ENCODE measurements around the gene CCDC6. TPM values are rescaled to one million over a fixed set of nuclear protein-coding genes. Genes with fewer than 3 reads are reported as not detected.

Gene CCDC6
- total RNA-seq, 1 experiment from 2014 or later, result 54.9 TPM

DNA sequence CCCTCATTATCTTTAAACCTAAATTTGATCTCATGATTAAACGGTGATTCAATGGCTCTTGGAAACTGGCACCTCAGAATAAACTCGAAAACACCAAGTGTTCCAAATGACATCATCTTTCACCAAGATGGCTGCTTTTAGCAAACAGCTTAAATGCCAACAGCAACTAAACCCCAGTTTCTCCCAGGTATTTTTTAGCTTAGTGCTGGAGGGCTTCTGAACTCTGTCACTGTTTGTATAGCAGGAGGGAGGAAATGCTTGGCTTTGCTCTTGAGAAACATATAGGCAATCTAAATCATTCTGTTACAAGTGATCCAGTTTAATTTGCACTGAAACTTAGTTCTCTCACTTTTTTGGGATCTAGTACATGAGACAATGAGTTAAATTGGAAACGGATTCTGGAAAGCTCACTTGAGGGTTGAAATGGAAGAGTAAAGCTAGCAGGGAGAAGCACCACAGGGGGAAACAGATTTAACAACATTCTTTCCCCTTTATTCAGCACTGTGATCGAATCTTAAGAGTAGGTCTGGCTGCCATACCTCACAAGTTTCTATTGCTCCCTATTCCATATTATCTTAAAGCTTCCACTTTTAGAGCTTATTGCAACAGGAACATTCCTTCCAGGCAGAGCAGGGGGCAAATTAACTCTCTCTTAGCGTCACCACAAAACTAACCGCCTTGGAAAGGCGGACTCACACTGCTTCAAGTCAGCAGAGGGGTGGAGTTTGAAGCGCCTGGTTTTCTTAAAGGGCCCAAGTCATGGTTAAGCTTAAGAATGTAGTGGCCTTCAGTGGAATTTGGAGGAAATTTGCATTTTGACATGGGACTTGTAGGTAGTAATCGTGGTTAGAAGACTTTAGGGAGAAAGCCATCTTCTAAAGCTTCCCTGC, 1.8 kb upstream of the CCDC6 start:
- BruUV-seq (replicated peaks), result TSS peak; percentile 30
- Histone ChIP-seq H4K20me1 (ENCODE audit: insufficient read depth) (peaks cover 5% of the 10 kb centered on the region; the same call in 1 of the 2 replicates), H3K4me1 (ENCODE audit: control insufficient read depth in 1 of 2, insufficient read depth in 2 of 2, low read length in 2 of 2) (peaks cover 16 to 33% of the 10 kb centered on the region in 2 experiments), H3K4me3 (replicated peaks in 1 of 2; ENCODE audit: low read depth in 1 of 2, low read length in 2 of 2) (peak overlapping the region; percentile 93 to 95), H2AFZ (ENCODE audit: low read depth, low read length, poor library complexity, severe bottlenecking) (peak overlapping the region; percentile 64), H3K9ac (ENCODE audit: low read length) (peak overlapping the region; percentile 91), H3K4me2 (ENCODE audit: low read length) (peak overlapping the region; percentile 84), H3K9me3 (ENCODE audit: control insufficient read depth in 1 of 2, insufficient read depth in 1 of 2, low read depth in 1 of 2, low read length in 2 of 2) (no peaks in the 10 kb centered on the region), H3K27me3 (ENCODE audit: insufficient read depth, low read length) (no peaks in the 10 kb centered on the region), H3K27ac (ENCODE audit: low read depth, low read length) (peak overlapping the region; percentile 66), H3K9me2 (ENCODE audit: insufficient read depth) (no peaks in the 10 kb centered on the region), H3K36me3 (ENCODE audit: control insufficient read depth in 1 of 2, insufficient read depth in 2 of 2, low read length in 2 of 2) (no peaks in the 10 kb centered on the region), H3K79me2 (ENCODE audit: insufficient read depth, low read length) (peaks cover 30% of the 10 kb centered on the region)
- intact Hi-C loops (cut with micrococcal nuclease), result loop anchor here (5.0 kb wide), 1 partner anchor 59 kb away; no protein-coding TSS in a partner anchor
- ChIA-PET POLR2A (interaction anchor here (1.0 kb wide), 1 partner anchor 9 kb away, joined by 3 read pairs; no protein-coding TSS in a partner anchor), RAD21 (ENCODE audit: low non-redundant PET in 1 of 2, low total read pairs in 2 of 2, uncharacterized antibody in 2 of 2, unreplicated experiment in 2 of 2) (no interaction called here), CTCF (interaction anchor here (0.6 to 1.5 kb wide), 3 partner anchors 30 to 282 kb away, joined by 4 to 5 read pairs (median 4); no protein-coding TSS in a partner anchor)
- TF ChIP-seq SIN3A (IDR thresholded peaks at IDR 0.05; ENCODE audit: low read depth) (peak; percentile 79), FOSL1 (IDR thresholded peaks at IDR 0.05; ENCODE audit: low read depth) (0 out of 2 replicates have a peak, but pooled peaks have one; percentile 15), RAD21 (IDR thresholded peaks at IDR 0.05; ENCODE audit: low read depth) (0 out of 2 replicates have a peak, but pooled peaks have one; percentile 9), POLR2A (IDR thresholded peaks at IDR 0.05; ENCODE audit: borderline replicate concordance, extremely low read depth, insufficient read depth, insufficient read length) (peak; percentile 96), CEBPB (IDR thresholded peaks at IDR 0.05; ENCODE audit: low read depth) (peak; percentile 44; the same call in 1 of the 2 replicates), JUND (IDR thresholded peaks at IDR 0.05) (no peak), EZH2 (IDR thresholded peaks at IDR 0.05) (no peak), CBX3 (IDR thresholded peaks at IDR 0.05; ENCODE audit: low read depth) (peak; percentile 57; the same call in 1 of the 2 replicates), SP1 (IDR thresholded peaks at IDR 0.05; ENCODE audit: low read depth) (peak; percentile 56), YY1 (IDR thresholded peaks at IDR 0.05; ENCODE audit: extremely low read depth, insufficient replicate concordance, low read depth, low read length) (peak; percentile 71), TCF7L2 (IDR thresholded peaks at IDR 0.05; ENCODE audit: borderline replicate concordance, extremely low read depth, insufficient read depth, insufficient read length) (no peak), POLR2AphosphoS5 (IDR thresholded peaks at IDR 0.05; ENCODE audit: low read depth, low read length) (peak; percentile 95)
- TF ChIP-seq, protein P1, sequence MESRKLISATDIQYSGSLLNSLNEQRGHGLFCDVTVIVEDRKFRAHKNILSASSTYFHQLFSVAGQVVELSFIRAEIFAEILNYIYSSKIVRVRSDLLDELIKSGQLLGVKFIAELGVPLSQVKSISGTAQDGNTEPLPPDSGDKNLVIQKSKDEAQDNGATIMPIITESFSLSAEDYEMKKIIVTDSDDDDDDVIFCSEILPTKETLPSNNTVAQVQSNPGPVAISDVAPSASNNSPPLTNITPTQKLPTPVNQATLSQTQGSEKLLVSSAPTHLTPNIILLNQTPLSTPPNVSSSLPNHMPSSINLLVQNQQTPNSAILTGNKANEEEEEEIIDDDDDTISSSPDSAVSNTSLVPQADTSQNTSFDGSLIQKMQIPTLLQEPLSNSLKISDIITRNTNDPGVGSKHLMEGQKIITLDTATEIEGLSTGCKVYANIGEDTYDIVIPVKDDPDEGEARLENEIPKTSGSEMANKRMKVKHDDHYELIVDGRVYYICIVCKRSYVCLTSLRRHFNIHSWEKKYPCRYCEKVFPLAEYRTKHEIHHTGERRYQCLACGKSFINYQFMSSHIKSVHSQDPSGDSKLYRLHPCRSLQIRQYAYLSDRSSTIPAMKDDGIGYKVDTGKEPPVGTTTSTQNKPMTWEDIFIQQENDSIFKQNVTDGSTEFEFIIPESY (IDR thresholded peaks at IDR 0.05; ENCODE audit: extremely low read depth, insufficient replicate concordance, low read length), result no peak
- TF ChIP-seq, protein P2, sequence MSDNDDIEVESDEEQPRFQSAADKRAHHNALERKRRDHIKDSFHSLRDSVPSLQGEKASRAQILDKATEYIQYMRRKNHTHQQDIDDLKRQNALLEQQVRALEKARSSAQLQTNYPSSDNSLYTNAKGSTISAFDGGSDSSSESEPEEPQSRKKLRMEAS (IDR thresholded peaks at IDR 0.05), result peak; percentile 63
- TF ChIP-seq, protein P3, sequence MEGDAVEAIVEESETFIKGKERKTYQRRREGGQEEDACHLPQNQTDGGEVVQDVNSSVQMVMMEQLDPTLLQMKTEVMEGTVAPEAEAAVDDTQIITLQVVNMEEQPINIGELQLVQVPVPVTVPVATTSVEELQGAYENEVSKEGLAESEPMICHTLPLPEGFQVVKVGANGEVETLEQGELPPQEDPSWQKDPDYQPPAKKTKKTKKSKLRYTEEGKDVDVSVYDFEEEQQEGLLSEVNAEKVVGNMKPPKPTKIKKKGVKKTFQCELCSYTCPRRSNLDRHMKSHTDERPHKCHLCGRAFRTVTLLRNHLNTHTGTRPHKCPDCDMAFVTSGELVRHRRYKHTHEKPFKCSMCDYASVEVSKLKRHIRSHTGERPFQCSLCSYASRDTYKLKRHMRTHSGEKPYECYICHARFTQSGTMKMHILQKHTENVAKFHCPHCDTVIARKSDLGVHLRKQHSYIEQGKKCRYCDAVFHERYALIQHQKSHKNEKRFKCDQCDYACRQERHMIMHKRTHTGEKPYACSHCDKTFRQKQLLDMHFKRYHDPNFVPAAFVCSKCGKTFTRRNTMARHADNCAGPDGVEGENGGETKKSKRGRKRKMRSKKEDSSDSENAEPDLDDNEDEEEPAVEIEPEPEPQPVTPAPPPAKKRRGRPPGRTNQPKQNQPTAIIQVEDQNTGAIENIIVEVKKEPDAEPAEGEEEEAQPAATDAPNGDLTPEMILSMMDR (IDR thresholded peaks at IDR 0.05 in 2 of 3, conservative IDR thresholded peaks at IDR 0.05 in 1 of 3; ENCODE audit: borderline replicate concordance in 1 of 3, insufficient read depth in 1 of 3, low read depth in 2 of 3, low read length in 2 of 3), result no peak
- TF ChIP-seq, protein P4, sequence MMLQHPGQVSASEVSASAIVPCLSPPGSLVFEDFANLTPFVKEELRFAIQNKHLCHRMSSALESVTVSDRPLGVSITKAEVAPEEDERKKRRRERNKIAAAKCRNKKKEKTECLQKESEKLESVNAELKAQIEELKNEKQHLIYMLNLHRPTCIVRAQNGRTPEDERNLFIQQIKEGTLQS (IDR thresholded peaks at IDR 0.05), result no peak
- peak; percentile 53 for ATAC-seq
- DNase-seq (ENCODE audit: low read depth, low spot score), result peak; percentile 77
